Measurements from ENCODE around the gene MGARP. TPM values are rescaled to one million over a fixed set of nuclear protein-coding genes. Genes with fewer than 3 reads are reported as not detected.
A peak's percentile ranks its signal among the peaks of the same experiment; 100 is the strongest.

The MGARP gene
- total RNA-seq, 1 experiment from 2014 or later, result 0.22 TPM

DNA sequence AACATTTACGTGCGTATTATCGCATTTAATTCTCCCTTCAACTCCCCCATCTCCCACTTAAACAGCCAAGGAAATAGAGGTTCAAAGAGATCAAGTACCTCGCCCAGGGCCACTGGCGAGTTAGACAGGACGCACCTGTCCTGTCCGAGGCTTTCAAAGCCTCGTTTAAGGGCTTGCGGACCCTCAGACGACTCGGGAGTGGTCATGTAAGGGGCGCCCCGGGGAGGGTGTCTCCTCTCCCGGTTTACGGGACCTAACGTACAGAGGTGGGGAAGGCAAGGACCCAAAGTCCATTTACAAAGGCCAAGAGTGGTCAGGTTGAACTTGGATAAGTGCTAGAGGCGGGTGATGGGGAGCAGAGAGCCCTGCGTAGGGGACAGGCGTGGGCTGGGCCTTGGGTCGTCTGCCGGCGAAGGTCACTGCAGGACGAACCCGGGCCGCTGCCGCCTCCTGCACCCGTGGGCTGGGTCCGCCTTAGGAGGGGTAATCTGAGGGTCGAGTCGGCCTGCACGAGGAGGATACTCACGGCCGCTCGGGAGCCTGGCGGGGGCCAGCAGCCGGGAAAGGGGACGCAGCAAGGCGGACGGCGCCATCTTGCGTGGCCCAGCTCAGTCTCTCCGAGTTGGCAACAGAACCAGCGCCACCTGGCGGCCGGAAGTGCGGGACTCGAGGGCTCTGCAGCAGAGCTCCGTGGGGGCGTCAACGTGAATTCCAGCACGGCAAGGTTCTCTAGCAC lies 15.3 kb upstream of the MGARP start:
- peak overlapping the region; percentile 97 for H3K9ac ChIP-seq (ENCODE audit: low read length)
- POLR2A ChIA-PET, result interaction anchor here (0.6 to 1.0 kb wide), 2 partner anchors 67 to 106 kb away, joined by 3 to 4 read pairs; no protein-coding TSS in a partner anchor
- RAD21 ChIA-PET (ENCODE audit: low non-redundant PET in 1 of 2, low total read pairs in 2 of 2, uncharacterized antibody in 2 of 2, unreplicated experiment in 2 of 2), result interaction anchor here (0.7 to 1.3 kb wide), 4 partner anchors 68 to 265 kb away, joined by 3 to 5 read pairs (median 4); no protein-coding TSS in a partner anchor
- H3K4me3 ChIP-seq (replicated peaks in 1 of 2; ENCODE audit: low read depth in 1 of 2, low read length in 2 of 2), result peak overlapping the region; percentile 89 to 99
- CTCF ChIA-PET, result interaction anchor here (0.7 to 1.7 kb wide), 11 partner anchors 13 to 265 kb away, joined by 3 to 13 read pairs (median 3); no protein-coding TSS in a partner anchor
- peak overlapping the region; percentile 94 for H3K4me2 ChIP-seq (ENCODE audit: low read length)
- peaks cover 13 to 28% of the 10 kb centered on the region in 2 experiments for H3K4me1 ChIP-seq (ENCODE audit: control insufficient read depth in 1 of 2, insufficient read depth in 2 of 2, low read length in 2 of 2)
- H3K27ac ChIP-seq (ENCODE audit: low read depth, low read length), result peak overlapping the region; percentile 71
- no peaks in the 10 kb centered on the region for H3K27me3 ChIP-seq (ENCODE audit: insufficient read depth, low read length)
- DNase-seq (ENCODE audit: low read depth, low spot score) (peak; percentile 82), ATAC-seq (peak; percentile 95)
- TF ChIP-seq EZH2phosphoT487 (IDR thresholded peaks at IDR 0.05; ENCODE audit: borderline replicate concordance), result no peak
- TF ChIP-seq TCF7L2 (IDR thresholded peaks at IDR 0.05; ENCODE audit: borderline replicate concordance, extremely low read depth, insufficient read depth, insufficient read length), result peak; percentile 14
- TF ChIP-seq ELF1 (IDR thresholded peaks at IDR 0.05; ENCODE audit: borderline replicate concordance, low read depth), result no peak
- TF ChIP-seq SP1 (IDR thresholded peaks at IDR 0.05; ENCODE audit: low read depth), result no peak
- TF ChIP-seq RAD21 (IDR thresholded peaks at IDR 0.05; ENCODE audit: low read depth), result no peak
- no peak for TF ChIP-seq EZH2 (IDR thresholded peaks at IDR 0.05)
- TF ChIP-seq, protein P1, sequence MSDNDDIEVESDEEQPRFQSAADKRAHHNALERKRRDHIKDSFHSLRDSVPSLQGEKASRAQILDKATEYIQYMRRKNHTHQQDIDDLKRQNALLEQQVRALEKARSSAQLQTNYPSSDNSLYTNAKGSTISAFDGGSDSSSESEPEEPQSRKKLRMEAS (IDR thresholded peaks at IDR 0.05), result no peak
- TF ChIP-seq YY1 (IDR thresholded peaks at IDR 0.05; ENCODE audit: extremely low read depth, insufficient replicate concordance, low read depth, low read length), result peak; percentile 97
- peak; percentile 75 for TF ChIP-seq POLR2A (IDR thresholded peaks at IDR 0.05; ENCODE audit: borderline replicate concordance, extremely low read depth, insufficient read depth, insufficient read length)
- no peak for TF ChIP-seq SRF (IDR thresholded peaks at IDR 0.05; ENCODE audit: low read depth)
- peak; percentile 93 for TF ChIP-seq POLR2AphosphoS5 (IDR thresholded peaks at IDR 0.05; ENCODE audit: low read depth, low read length)
- no peak for TF ChIP-seq EGR1 (IDR thresholded peaks at IDR 0.05; ENCODE audit: low read depth)
- TF ChIP-seq, protein P2, sequence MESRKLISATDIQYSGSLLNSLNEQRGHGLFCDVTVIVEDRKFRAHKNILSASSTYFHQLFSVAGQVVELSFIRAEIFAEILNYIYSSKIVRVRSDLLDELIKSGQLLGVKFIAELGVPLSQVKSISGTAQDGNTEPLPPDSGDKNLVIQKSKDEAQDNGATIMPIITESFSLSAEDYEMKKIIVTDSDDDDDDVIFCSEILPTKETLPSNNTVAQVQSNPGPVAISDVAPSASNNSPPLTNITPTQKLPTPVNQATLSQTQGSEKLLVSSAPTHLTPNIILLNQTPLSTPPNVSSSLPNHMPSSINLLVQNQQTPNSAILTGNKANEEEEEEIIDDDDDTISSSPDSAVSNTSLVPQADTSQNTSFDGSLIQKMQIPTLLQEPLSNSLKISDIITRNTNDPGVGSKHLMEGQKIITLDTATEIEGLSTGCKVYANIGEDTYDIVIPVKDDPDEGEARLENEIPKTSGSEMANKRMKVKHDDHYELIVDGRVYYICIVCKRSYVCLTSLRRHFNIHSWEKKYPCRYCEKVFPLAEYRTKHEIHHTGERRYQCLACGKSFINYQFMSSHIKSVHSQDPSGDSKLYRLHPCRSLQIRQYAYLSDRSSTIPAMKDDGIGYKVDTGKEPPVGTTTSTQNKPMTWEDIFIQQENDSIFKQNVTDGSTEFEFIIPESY (IDR thresholded peaks at IDR 0.05; ENCODE audit: extremely low read depth, insufficient replicate concordance, low read length), result peak; percentile 5
- peak; percentile 95 for TF ChIP-seq ZFX (IDR thresholded peaks at IDR 0.05)
- TF ChIP-seq, protein P3, sequence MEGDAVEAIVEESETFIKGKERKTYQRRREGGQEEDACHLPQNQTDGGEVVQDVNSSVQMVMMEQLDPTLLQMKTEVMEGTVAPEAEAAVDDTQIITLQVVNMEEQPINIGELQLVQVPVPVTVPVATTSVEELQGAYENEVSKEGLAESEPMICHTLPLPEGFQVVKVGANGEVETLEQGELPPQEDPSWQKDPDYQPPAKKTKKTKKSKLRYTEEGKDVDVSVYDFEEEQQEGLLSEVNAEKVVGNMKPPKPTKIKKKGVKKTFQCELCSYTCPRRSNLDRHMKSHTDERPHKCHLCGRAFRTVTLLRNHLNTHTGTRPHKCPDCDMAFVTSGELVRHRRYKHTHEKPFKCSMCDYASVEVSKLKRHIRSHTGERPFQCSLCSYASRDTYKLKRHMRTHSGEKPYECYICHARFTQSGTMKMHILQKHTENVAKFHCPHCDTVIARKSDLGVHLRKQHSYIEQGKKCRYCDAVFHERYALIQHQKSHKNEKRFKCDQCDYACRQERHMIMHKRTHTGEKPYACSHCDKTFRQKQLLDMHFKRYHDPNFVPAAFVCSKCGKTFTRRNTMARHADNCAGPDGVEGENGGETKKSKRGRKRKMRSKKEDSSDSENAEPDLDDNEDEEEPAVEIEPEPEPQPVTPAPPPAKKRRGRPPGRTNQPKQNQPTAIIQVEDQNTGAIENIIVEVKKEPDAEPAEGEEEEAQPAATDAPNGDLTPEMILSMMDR (IDR thresholded peaks at IDR 0.05 in 2 of 3, conservative IDR thresholded peaks at IDR 0.05 in 1 of 3; ENCODE audit: borderline replicate concordance in 1 of 3, insufficient read depth in 1 of 3, low read depth in 2 of 3, low read length in 2 of 3), result peak in 2 of 3 experiments; percentile 82 to 91; a peak in 4 of 6 replicates
- H3K79me2 ChIP-seq (ENCODE audit: insufficient read depth, low read length), result peaks cover 36% of the 10 kb centered on the region
- intact Hi-C loops (cut with micrococcal nuclease), result loop anchor here (1.0 to 2.0 kb wide), 3 partner anchors 66 to 265 kb away; no protein-coding TSS in a partner anchor
- no peaks in the 10 kb centered on the region for H3K9me3 ChIP-seq (ENCODE audit: control insufficient read depth in 1 of 2, insufficient read depth in 1 of 2, low read depth in 1 of 2, low read length in 2 of 2)
- no peak overlapping the region for H2AFZ ChIP-seq (ENCODE audit: low read depth, low read length, poor library complexity, severe bottlenecking)
- no peaks in the 10 kb centered on the region for H3K9me2 ChIP-seq (ENCODE audit: insufficient read depth)
- TSS peak; percentile 92 for BruUV-seq (replicated peaks)
- H3K36me3 ChIP-seq (ENCODE audit: control insufficient read depth in 1 of 2, insufficient read depth in 2 of 2, low read length in 2 of 2), result peaks cover 13 to 21% of the 10 kb centered on the region in 2 experiments
- H4K20me1 ChIP-seq (ENCODE audit: insufficient read depth), result no peaks in the 10 kb centered on the region

Measured in HCT116 (cell line).